Measurements from ENCODE around the gene REXO5.
"Not testable (repeated sequence)": the region's sequence is repeated elsewhere in the genome, so short reads cannot be mapped to it uniquely, and the experiment has no call there.

The REXO5 gene

DNA sequence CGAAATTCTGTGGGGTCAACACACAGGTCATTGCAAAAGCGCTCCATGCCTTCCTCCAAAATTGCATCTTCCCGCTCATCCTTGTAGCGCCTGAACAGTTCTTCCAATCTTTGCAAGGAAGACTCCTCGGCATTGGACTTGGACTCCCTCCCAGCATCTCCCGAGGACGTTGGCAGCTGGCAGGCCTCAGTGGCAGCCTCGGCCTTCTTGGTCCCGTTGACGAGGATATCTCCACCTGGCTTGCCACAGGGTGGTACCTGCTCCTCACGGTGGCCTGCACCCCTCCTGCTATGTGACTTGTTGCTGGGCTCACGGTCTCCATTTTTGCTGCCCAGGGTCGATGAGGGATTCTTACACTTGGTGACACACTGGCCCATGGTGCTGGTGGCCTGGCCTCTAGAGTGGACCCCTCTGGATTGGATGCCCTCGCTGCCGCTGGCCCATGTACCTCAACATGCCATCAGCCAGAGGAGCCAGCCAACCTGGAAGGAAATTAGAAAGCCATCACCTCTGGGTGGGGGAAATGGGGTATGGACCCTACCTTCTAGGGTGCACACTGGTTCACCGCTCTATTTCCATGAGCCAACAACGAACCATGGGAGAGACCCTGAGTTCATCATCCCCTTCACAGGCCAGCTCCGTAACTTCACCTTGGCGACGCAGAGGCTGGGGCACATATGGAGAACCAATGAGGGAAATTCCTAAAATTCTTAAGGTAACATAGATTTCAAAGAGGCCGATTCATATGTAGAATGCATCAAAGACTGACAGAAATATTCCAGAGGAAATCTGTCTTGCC lies 56.0 kb downstream of the REXO5 start:
- Histone ChIP-seq H3K79me2 (ENCODE audit: control insufficient read depth, low read length) (peaks cover 8% of the 10 kb centered on the region), H4K20me1 (ENCODE audit: control insufficient read depth, insufficient read depth, low read depth, low read length) (no peaks in the 10 kb centered on the region)
- TF ChIP-seq EZH2phosphoT487 (IDR thresholded peaks at IDR 0.05; ENCODE audit: borderline replicate concordance, low read length) = no peak
- TF ChIP-seq, protein P1, sequence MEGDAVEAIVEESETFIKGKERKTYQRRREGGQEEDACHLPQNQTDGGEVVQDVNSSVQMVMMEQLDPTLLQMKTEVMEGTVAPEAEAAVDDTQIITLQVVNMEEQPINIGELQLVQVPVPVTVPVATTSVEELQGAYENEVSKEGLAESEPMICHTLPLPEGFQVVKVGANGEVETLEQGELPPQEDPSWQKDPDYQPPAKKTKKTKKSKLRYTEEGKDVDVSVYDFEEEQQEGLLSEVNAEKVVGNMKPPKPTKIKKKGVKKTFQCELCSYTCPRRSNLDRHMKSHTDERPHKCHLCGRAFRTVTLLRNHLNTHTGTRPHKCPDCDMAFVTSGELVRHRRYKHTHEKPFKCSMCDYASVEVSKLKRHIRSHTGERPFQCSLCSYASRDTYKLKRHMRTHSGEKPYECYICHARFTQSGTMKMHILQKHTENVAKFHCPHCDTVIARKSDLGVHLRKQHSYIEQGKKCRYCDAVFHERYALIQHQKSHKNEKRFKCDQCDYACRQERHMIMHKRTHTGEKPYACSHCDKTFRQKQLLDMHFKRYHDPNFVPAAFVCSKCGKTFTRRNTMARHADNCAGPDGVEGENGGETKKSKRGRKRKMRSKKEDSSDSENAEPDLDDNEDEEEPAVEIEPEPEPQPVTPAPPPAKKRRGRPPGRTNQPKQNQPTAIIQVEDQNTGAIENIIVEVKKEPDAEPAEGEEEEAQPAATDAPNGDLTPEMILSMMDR (IDR thresholded peaks at IDR 0.05; ENCODE audit: low read depth, low read length, poor library complexity, severe bottlenecking) = no peak

DNA sequence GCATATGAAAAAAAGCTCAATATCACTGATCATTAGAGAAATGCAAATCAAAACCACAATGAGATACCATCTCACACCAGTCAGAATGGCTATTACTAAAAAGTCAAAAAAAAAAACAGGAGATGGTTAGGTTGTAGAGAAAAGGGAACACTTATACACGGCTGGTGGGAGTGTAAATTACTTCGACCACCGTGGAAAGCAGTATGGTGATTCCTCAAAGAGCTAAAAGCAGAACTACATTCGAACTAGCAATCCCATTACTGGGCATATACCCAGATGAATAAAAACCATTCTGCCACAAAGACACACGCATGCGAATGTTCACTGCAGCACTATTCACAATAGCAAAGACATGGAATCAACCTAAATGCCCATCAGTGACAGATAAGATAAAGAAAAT lies 58.0 kb downstream of the REXO5 start:
- H3K4me2 ChIP-seq (ENCODE audit: low read length); H3K4me3 ChIP-seq (ENCODE audit: low read length); H3F3A ChIP-seq (ENCODE audit: control insufficient read depth, insufficient read depth); H3K27ac ChIP-seq (ENCODE audit: low read depth, low read length); H3K27me3 ChIP-seq (ENCODE audit: control insufficient read depth, low read length); H3K36me3 ChIP-seq (ENCODE audit: control insufficient read depth, low read length); H3K4me1 ChIP-seq (ENCODE audit: control insufficient read depth, low read length); H4K20me1 ChIP-seq (ENCODE audit: control insufficient read depth, insufficient read depth, low read depth, low read length); H3K9me2 ChIP-seq (replicated peaks; ENCODE audit: control insufficient read depth, low read length); H3K9me3 ChIP-seq (ENCODE audit: control insufficient read depth, insufficient read depth, low read length): not testable (repeated sequence)
- H3K79me2 ChIP-seq (ENCODE audit: control insufficient read depth, low read length) = peaks cover 11% of the 10 kb centered on the region

More for the DNA sequence above, 56.0 kb downstream of the REXO5 start:
- peaks cover 2% of the 10 kb centered on the region; the same call in 1 of the 2 replicates for H3K36me3 ChIP-seq (ENCODE audit: control insufficient read depth, low read length)
- H3K4me2 ChIP-seq (ENCODE audit: low read length) = no peak overlapping the region
- H3K27me3 ChIP-seq (ENCODE audit: control insufficient read depth, low read length) = no peaks in the 10 kb centered on the region
- H3F3A ChIP-seq (ENCODE audit: control insufficient read depth, insufficient read depth) = no peaks in the 10 kb centered on the region
- H3K9me2 ChIP-seq (replicated peaks; ENCODE audit: control insufficient read depth, low read length) = no peaks in the 10 kb centered on the region
- H3K4me3 ChIP-seq (ENCODE audit: low read length) = no peak overlapping the region
- H3K9me3 ChIP-seq (ENCODE audit: control insufficient read depth, insufficient read depth, low read length) = no peaks in the 10 kb centered on the region
- H3K27ac ChIP-seq (ENCODE audit: low read depth, low read length) = no peak overlapping the region
- H3K4me1 ChIP-seq (ENCODE audit: control insufficient read depth, low read length) = 0 out of 2 replicates have a peak, but pooled peaks cover 2% of the 10 kb centered on the region

DNA sequence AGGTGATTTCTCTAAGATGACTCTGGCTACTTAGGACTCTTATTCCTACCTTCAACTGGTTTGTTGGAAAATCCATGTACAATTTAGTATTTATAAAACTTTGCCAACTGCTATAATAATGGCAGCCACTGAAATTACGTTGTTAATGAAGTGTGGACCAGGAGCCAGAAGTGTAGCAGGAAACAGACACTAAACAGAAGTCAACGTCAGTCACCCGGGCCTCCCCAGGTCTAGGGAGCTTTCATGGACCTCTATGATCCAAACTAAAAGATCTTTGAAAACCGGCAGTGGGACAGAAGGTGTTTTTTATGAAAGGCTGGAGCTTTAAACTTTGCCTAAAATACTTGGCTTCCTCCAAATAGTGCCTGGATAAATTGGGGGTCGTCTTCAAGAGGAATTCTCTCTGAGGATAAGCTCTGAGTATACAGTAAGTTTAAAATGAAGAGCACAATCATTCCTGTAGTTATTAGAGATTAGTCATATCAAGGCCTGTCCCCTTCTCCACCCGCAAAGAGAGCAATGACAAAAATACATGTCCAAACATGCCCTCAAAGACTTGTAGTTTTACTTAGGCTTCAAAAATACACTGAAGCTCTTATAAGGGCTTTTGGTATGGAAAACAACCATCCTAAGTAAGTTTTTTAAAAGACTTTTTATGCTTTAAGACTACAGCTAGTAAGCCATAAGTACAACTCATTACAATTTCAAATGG lies 59.2 kb downstream of the REXO5 start:
- H3K27me3 ChIP-seq (ENCODE audit: control insufficient read depth, low read length) = no peaks in the 10 kb centered on the region

More for the DNA sequence above, 59.2 kb downstream of the REXO5 start:
- no peak overlapping the region for H3K4me3 ChIP-seq (ENCODE audit: low read length)
- peaks cover 11% of the 10 kb centered on the region for H3K79me2 ChIP-seq (ENCODE audit: control insufficient read depth, low read length)
- no peaks in the 10 kb centered on the region for H3K9me3 ChIP-seq (ENCODE audit: control insufficient read depth, insufficient read depth, low read length)
- 0 out of 2 replicates have a peak, but pooled peaks cover 6% of the 10 kb centered on the region for H3K4me1 ChIP-seq (ENCODE audit: control insufficient read depth, low read length)
- H4K20me1 ChIP-seq (ENCODE audit: control insufficient read depth, insufficient read depth, low read depth, low read length) = no peaks in the 10 kb centered on the region
- no peaks in the 10 kb centered on the region for H3K36me3 ChIP-seq (ENCODE audit: control insufficient read depth, low read length)
- H3F3A ChIP-seq (ENCODE audit: control insufficient read depth, insufficient read depth) = no peaks in the 10 kb centered on the region
- no peak overlapping the region for H3K27ac ChIP-seq (ENCODE audit: low read depth, low read length)
- TF ChIP-seq EZH2phosphoT487 (IDR thresholded peaks at IDR 0.05; ENCODE audit: borderline replicate concordance, low read length) = no peak
- TF ChIP-seq, protein P1 (IDR thresholded peaks at IDR 0.05; ENCODE audit: low read depth, low read length, poor library complexity, severe bottlenecking) = no peak
- H3K9me2 ChIP-seq (replicated peaks; ENCODE audit: control insufficient read depth, low read length) = no peaks in the 10 kb centered on the region
- no peak overlapping the region for H3K4me2 ChIP-seq (ENCODE audit: low read length)
